Caco-2 (cell line): ENCODE measurements around the gene TMEM45B. TPM values are rescaled to one million over a fixed set of nuclear protein-coding genes. Genes with fewer than 3 reads are reported as not detected.

Experiments used
- BruUV-seq: library from RNA; stranded (reverse); fragments of 400-500 nt; replicated peaks from 2 replicates; lab custom pipeline; 2021; lab: Mats Ljungman, UMichigan
- CTCF ChIA-PET: fragments of 300-600 bp; sonication (Branson Sonifier 250); formaldehyde crosslinking; loops from one replicate; lab custom pipeline; 2022; ENCODE audit warnings: antibody characterized with exemption; lab: Charles Lee
- POLR2A ChIA-PET: fragments of 300-600 bp; sonication (Branson Sonifier 250); formaldehyde crosslinking; loops from one replicate; lab custom pipeline; 2022; ENCODE audit warnings: antibody characterized with exemption; lab: Charles Lee
- DNase-seq, 2 experiments: peaks; one replicate each; pipeline versions ENCODE4 v3.0.0 to v3.0.0-alpha.2; 2020 to 2022
- H3K27me3 ChIP-seq: replicated peaks from 2 replicates; pipeline ENCODE4 v1.6.0; 2011; ENCODE audit warnings: low read length; ENCODE audit not compliant: control insufficient read depth, insufficient read depth
- H3K36me3 ChIP-seq: 2 replicates; pipeline ENCODE4 v1.5.1; 2011; ENCODE audit warnings: low read length; ENCODE audit not compliant: control insufficient read depth, insufficient read depth
- H3K4me1 ChIP-seq: fragments of 250-450 bp; sonication (Bioruptor Pico); 2 replicates; pipeline ENCODE4 v1.5.1; 2020; ENCODE audit warnings: mild to moderate bottlenecking
- H3K4me3 ChIP-seq: 2 replicates; pipeline ENCODE4 v1.5.1; 2011; ENCODE audit warnings: low read depth, mild to moderate bottlenecking, control low read depth, low read length
- H3K9me3 ChIP-seq: fragments of 250-450 bp; sonication (Bioruptor Pico); 2 replicates; pipeline ENCODE4 v1.5.1; 2020; ENCODE audit warnings: mild to moderate bottlenecking, moderate library complexity
- H3K27ac Mint-ChIP-seq: one replicate; pipeline ENCODE4 v1.8.0; 2022; ENCODE audit warnings: mixed read lengths; ENCODE audit not compliant: unreplicated experiment
- H3K27me3 Mint-ChIP-seq: one replicate; pipeline ENCODE4 v1.8.0; 2022; ENCODE audit warnings: mixed read lengths; ENCODE audit not compliant: insufficient read depth, unreplicated experiment
- H3K36me3 Mint-ChIP-seq: one replicate; pipeline ENCODE4 v1.8.0; 2022; ENCODE audit warnings: mild to moderate bottlenecking, mixed read lengths; ENCODE audit not compliant: insufficient read depth, unreplicated experiment
- H3K4me1 Mint-ChIP-seq: one replicate; pipeline ENCODE4 v1.8.0; 2022; ENCODE audit warnings: low read depth, mixed read lengths; ENCODE audit not compliant: unreplicated experiment
- H3K4me3 Mint-ChIP-seq: one replicate; pipeline ENCODE4 v1.8.0; 2022; ENCODE audit warnings: mild to moderate bottlenecking, moderate library complexity, mixed read lengths; ENCODE audit not compliant: unreplicated experiment
- H3K9me3 Mint-ChIP-seq: one replicate; pipeline ENCODE4 v1.8.0; 2022; ENCODE audit warnings: mixed read lengths; ENCODE audit not compliant: unreplicated experiment
- intact Hi-C: fragments of 100-400 bp; cut with micrococcal nuclease; formaldehyde crosslinking; loops from one replicate; pipeline ENCODE4 v1.10.0; 2022; ENCODE audit not compliant: unreplicated experiment
- total RNA-seq: library from RNA; stranded (reverse); gene quantifications from 2 replicates; pipeline ENCODE4 v1.2.3, GENCODE V29; 2022
- TF ChIP-seq, protein P1 (sequence below), 2 experiments: fragments of 200-600 bp in 1 of 2; IDR thresholded peaks; 1 replicate in 1 of 2; 2 replicates in 1 of 2; pipeline versions ENCODE4 v1.5.1 to v1.8.0; 2011 to 2022; ENCODE audit warnings: antibody characterized with exemption in 1 of 2, control low read depth in 1 of 2, inconsistent platforms in 1 of 2, low read depth in 1 of 2, low read length in 1 of 2, mild to moderate bottlenecking in 1 of 2, moderate library complexity in 1 of 2; ENCODE audit not compliant: insufficient read depth in 1 of 2, severe bottlenecking in 1 of 2, unreplicated experiment in 1 of 2

Gene TMEM45B
- total RNA-seq, 1 experiment from 2014 or later = 60.0 TPM

DNA sequence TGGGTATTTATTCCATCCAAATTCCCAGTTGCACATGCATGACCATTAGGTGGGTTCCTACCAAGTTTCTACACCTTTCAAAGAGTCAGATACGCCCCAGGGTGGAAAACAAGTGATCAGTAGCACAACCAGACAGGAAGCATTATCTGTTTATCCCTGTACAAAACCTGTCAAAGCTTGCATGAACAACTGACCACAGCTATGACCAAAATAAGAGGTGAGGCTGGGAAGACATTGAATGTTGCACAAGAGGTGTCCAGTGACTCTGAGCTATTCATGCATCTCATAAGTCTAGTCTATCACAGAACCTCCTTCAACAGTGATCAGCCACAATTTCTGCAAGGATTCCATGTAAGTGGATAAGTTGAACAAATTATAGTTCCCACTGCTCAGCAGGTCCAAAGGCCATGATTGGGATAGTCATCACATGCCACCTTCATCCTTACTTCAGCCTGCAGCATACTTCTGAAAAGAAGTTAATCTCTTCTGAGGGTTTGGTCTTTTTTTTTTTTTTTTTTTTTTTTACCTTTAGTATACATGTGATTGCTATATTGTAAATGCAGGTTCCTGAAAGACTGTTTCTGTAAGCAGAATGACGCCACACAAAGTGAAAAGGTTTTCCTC is 28.0 kb upstream of the TMEM45B start:
- Mint-ChIP-seq H3K27me3 (no peaks in the 10 kb centered on the region), H3K9me3 (no peaks in the 10 kb centered on the region), H3K27ac (no peak overlapping the region), H3K4me3 (no peak overlapping the region), H3K4me1 (peaks cover 28% of the 10 kb centered on the region), H3K36me3 (no peaks in the 10 kb centered on the region)
- BruUV-seq = no TSS peak
- DNase-seq = no peak
- ChIA-PET CTCF (interaction anchor here (0.7 kb wide), 1 partner anchor 66 kb away, joined by 11 read pairs; no protein-coding TSS in a partner anchor), POLR2A (interaction anchor here (2.4 kb wide), 1 partner anchor 27 kb away, joined by 10 read pairs; no protein-coding TSS in a partner anchor)
- peaks cover 5% of the 10 kb centered on the region; the same call in 1 of the 2 replicates for H3K9me3 ChIP-seq
- intact Hi-C loops = loop anchor here (5.0 kb wide), 1 partner anchor 345 kb away; no protein-coding TSS in a partner anchor
- H3K4me1 ChIP-seq = peaks cover 29% of the 10 kb centered on the region
- no peaks in the 10 kb centered on the region for H3K36me3 ChIP-seq
- no peak overlapping the region for H3K4me3 ChIP-seq
- no peaks in the 10 kb centered on the region for H3K27me3 ChIP-seq
- TF ChIP-seq, protein P1, sequence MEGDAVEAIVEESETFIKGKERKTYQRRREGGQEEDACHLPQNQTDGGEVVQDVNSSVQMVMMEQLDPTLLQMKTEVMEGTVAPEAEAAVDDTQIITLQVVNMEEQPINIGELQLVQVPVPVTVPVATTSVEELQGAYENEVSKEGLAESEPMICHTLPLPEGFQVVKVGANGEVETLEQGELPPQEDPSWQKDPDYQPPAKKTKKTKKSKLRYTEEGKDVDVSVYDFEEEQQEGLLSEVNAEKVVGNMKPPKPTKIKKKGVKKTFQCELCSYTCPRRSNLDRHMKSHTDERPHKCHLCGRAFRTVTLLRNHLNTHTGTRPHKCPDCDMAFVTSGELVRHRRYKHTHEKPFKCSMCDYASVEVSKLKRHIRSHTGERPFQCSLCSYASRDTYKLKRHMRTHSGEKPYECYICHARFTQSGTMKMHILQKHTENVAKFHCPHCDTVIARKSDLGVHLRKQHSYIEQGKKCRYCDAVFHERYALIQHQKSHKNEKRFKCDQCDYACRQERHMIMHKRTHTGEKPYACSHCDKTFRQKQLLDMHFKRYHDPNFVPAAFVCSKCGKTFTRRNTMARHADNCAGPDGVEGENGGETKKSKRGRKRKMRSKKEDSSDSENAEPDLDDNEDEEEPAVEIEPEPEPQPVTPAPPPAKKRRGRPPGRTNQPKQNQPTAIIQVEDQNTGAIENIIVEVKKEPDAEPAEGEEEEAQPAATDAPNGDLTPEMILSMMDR (IDR thresholded peaks at IDR 0.05; ENCODE audit: insufficient read depth in 1 of 2, low read depth in 1 of 2, low read length in 1 of 2, severe bottlenecking in 1 of 2, unreplicated experiment in 1 of 2) = no peak

DNA sequence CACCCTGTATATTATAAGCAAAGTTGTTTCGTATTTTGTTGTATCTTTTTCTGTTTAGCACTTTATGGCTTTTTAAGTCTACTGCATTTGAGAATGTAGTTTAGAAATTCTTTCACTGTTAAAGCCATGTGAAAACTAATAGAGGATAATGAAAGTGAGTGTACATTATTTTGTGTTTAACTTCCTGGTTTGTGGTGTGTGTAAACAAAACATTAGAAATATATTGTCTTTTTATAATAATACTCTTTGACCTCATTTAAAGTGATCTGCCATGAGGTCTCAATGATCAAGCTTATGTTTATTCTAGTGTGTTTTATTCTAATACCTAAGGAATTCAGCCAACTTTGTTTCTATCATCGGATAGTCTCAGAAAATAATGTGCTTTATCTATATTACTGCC is 27.4 kb upstream of the TMEM45B start:
- H3K27me3 Mint-ChIP-seq = no peaks in the 10 kb centered on the region
- Histone ChIP-seq H3K4me3 (no peak overlapping the region), H3K9me3 (peaks cover 5% of the 10 kb centered on the region; the same call in 1 of the 2 replicates), H3K36me3 (no peaks in the 10 kb centered on the region), H3K4me1 (peaks cover 29% of the 10 kb centered on the region), H3K27me3 (no peaks in the 10 kb centered on the region)
- H3K27ac Mint-ChIP-seq = no peak overlapping the region
- intact Hi-C loops = loop anchor here (5.0 kb wide), 1 partner anchor 344 kb away; no protein-coding TSS in a partner anchor
- DNase-seq = no peak
- peaks cover 33% of the 10 kb centered on the region for H3K4me1 Mint-ChIP-seq
- TF ChIP-seq, protein P1 (IDR thresholded peaks at IDR 0.05; ENCODE audit: insufficient read depth in 1 of 2, low read depth in 1 of 2, low read length in 1 of 2, severe bottlenecking in 1 of 2, unreplicated experiment in 1 of 2) = no peak
- H3K9me3 Mint-ChIP-seq = no peaks in the 10 kb centered on the region
- ChIA-PET POLR2A (no interaction called here), CTCF (interaction anchor here (0.7 kb wide), 1 partner anchor 65 kb away, joined by 11 read pairs; no protein-coding TSS in a partner anchor)
- BruUV-seq = no TSS peak
- H3K36me3 Mint-ChIP-seq = no peaks in the 10 kb centered on the region
- no peak overlapping the region for H3K4me3 Mint-ChIP-seq

DNA sequence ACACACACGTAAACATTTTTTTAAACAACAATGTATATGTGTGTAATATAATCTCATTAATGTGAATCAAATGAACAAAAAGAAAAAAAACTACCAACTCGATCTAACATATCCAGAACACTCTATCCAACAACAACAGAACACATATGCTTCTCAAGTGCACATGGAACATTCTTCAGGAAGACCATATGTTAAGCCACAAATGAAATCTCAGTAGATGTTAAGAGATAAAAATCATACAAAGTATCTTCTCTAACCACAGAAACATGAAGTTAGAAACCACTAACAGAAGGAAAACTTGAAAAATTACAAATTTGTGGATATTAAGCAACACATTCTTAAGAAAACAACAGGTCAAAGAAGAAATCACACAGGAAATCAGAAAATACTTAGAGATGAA is 25.5 kb upstream of the TMEM45B start:
- peaks cover 29% of the 10 kb centered on the region for H3K4me1 ChIP-seq
- DNase-seq = no peak
- intact Hi-C loops = no loop called here
- ChIA-PET POLR2A (no interaction called here), CTCF (no interaction called here)
- H3K9me3 Mint-ChIP-seq = peaks cover 11% of the 10 kb centered on the region
- no peaks in the 10 kb centered on the region for H3K27me3 ChIP-seq
- peaks cover 6% of the 10 kb centered on the region for H3K36me3 Mint-ChIP-seq
- H3K9me3 ChIP-seq = peaks cover 12% of the 10 kb centered on the region
- no peaks in the 10 kb centered on the region for H3K27me3 Mint-ChIP-seq
- H3K36me3 ChIP-seq = peaks cover 6% of the 10 kb centered on the region
- no peak overlapping the region for H3K4me3 ChIP-seq
- TF ChIP-seq, protein P1 (IDR thresholded peaks at IDR 0.05; ENCODE audit: insufficient read depth in 1 of 2, low read depth in 1 of 2, low read length in 1 of 2, severe bottlenecking in 1 of 2, unreplicated experiment in 1 of 2) = no peak
- H3K27ac Mint-ChIP-seq = no peak overlapping the region
- peaks cover 33% of the 10 kb centered on the region for H3K4me1 Mint-ChIP-seq
- no peak overlapping the region for H3K4me3 Mint-ChIP-seq
- no TSS peak for BruUV-seq
